Lower leg skin (tissue), 4 donors: ENCODE results near the gene FEM1A. TPM values are rescaled to one million over a fixed set of nuclear protein-coding genes. Genes with fewer than 3 reads are reported as not detected.
"Not testable (repeated sequence)": the region's sequence is repeated elsewhere in the genome, so short reads cannot be mapped to it uniquely, and the experiment has no call there.

Experiments
- DNase-seq, 2 donors: peaks; one replicate each; pipeline ENCODE4 v3.0.0-alpha.2; 2019; ENCODE audit warnings: low spot score in 2 of 2
- H3K4me3 ChIP-seq: fragments of 200-600 bp; sonication (generic); 2 replicates; pipeline ENCODE4 v1.5.1; 2017; ENCODE audit warnings: mild to moderate bottlenecking, low read depth; ENCODE audit not compliant: poor library complexity, severe bottlenecking
- POLR2A ChIP-seq, 2 donors: fragments of 450-650 bp; IDR thresholded peaks; one replicate each; pipeline ENCODE4 v1.6.1; 2016 to 2017; ENCODE audit warnings: antibody characterized with exemption in 2 of 2, mild to moderate bottlenecking in 1 of 2, moderate library complexity in 1 of 2
- WGBS, 2 donors: methylation state at CpG; one replicate each; pipeline ENCODE4 v1.1.5; 2018; 5-methylcytosine and 5-hydroxymethylcytosine counted together
- intact Hi-C: fragments of 100-400 bp; cut with DNase I; formaldehyde crosslinking; loops from one replicate; pipeline ENCODE4 v1.15.0; 2023; ENCODE audit warnings: low total_unique reads
- total RNA-seq, 4 donors: library from RNA; depleted of rRNA; stranded (reverse); fragments of >200 nt; gene quantifications; one replicate each; pipeline ENCODE4 v1.1.0, GENCODE V29; 2016
- TF ChIP-seq, protein P1 (sequence below), 3 donors: fragments of 450-650 bp; IDR thresholded peaks; one replicate each; pipeline ENCODE4 v1.5.1; 2016; ENCODE audit warnings: antibody characterized with exemption in 3 of 3, mild to moderate bottlenecking in 3 of 3, moderate library complexity in 2 of 3

FEM1A gene
- total RNA-seq, 4 donors from 2014 or later: 46.4 to 55.3 (median 49.9) TPM

DNA sequence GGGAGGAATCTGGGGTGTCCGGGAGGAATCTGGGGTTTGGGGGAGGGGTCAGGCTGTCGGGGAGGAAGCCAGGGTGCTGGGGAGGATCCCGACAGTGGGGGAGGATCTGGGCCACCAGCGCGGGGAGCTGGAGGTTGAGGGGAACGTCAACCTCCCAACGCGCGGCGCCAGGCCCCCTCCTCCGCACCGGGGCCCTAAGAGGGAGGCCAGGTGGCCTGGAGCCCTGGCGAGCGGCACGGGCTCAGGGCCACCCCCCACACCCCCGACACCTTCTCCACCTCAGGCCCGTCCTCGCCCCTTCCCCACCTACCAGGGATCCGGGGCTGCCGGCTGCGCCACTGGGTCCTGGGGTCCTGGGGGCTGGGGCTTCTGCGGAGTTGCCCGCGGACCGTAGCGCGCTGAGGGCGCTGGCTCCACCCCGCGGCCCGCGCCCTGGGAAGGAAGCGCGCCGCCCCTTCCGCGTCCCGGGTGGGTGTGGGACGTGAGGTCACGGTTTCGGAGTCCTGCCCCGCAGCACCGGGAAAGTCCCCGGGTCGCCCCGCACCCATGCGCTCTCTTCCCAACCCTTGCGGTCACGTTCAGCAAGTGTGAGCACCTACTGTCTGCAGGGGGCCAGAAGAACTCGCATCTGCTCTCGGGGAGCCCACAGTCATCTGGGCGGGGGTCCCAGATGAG lies 39.9 kb downstream of the FEM1A start, which contains the start of gene TICAM1:
Gene TICAM1, minus strand, starts transcription at position 409 of the 675 bp plus-strand sequence. CDS start 13,335 bp downstream, outside the sequence.
- intact Hi-C loops: no loop called here
- 0% methylated on average over 35 to 45 of the region's 52 CpGs for WGBS, 2 donors
- H3K4me3 ChIP-seq: peak within 1 kb of the TSS; percentile 88
- DNase-seq: peak; percentile 62 to 95
- TF ChIP-seq, protein P1, sequence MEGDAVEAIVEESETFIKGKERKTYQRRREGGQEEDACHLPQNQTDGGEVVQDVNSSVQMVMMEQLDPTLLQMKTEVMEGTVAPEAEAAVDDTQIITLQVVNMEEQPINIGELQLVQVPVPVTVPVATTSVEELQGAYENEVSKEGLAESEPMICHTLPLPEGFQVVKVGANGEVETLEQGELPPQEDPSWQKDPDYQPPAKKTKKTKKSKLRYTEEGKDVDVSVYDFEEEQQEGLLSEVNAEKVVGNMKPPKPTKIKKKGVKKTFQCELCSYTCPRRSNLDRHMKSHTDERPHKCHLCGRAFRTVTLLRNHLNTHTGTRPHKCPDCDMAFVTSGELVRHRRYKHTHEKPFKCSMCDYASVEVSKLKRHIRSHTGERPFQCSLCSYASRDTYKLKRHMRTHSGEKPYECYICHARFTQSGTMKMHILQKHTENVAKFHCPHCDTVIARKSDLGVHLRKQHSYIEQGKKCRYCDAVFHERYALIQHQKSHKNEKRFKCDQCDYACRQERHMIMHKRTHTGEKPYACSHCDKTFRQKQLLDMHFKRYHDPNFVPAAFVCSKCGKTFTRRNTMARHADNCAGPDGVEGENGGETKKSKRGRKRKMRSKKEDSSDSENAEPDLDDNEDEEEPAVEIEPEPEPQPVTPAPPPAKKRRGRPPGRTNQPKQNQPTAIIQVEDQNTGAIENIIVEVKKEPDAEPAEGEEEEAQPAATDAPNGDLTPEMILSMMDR (IDR thresholded peaks at IDR 0.05): no peak
- TF ChIP-seq POLR2A (IDR thresholded peaks at IDR 0.05): no peak

DNA sequence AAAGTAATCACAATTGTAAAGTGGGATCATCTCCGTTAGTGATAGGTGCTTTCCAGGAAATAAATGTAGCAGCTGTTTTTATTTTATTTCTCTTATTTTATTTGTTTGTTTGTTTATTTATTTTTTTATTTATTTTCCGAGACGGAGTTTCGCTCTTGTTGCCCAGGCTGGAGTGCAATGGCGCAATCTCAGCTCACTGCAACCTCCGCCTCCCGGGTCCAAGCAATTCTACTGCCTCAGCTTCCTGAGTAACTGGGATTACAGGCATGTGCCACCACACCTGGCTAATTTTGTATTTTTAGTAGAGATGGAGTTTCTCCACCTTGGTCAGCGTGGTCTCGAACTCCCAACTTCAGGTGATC lies 40.4 kb downstream of the FEM1A start:
- DNase-seq, intact Hi-C loops: not testable (repeated sequence)
- peak overlapping the region; percentile 88 for H3K4me3 ChIP-seq
- WGBS, 2 donors: 25% methylated on average over 9 of the region's 9 CpGs

- 82 to 83% methylated on average over 5 of the region's 5 CpGs for WGBS, 2 donors
- TF ChIP-seq, protein P1 (IDR thresholded peaks at IDR 0.05): no peak
- TF ChIP-seq POLR2A (IDR thresholded peaks at IDR 0.05): no peak
- DNase-seq: no peak
- H3K4me3 ChIP-seq: no peak overlapping the region
- intact Hi-C loops: no loop called here
Measured at GRCh38 chr19:4832776-4833175, 41.2 kb downstream of the FEM1A start.

DNA sequence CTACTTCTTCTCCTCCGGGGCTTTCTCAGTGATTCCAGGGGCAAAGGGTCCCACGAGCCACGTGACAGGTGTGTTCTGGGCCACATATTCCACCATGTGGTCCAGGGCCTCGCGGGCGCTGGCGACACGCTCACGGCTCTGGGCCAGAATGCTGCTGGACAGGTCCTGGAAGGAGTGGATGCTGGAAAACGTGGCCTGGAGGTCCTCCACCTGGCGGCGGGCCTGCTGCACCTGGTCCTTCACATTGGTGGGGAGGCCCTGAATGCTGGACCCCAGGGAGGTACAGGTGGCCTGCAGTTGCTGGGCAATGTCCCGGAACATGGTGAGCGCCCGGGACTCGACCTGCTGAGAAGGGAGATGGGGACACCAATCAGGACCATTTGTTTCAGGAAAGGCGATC lies 47.7 kb downstream of the FEM1A start:
- intact Hi-C loops: no loop called here
- no peak for TF ChIP-seq POLR2A (IDR thresholded peaks at IDR 0.05)
- TF ChIP-seq, protein P1 (IDR thresholded peaks at IDR 0.05): no peak
- no peak overlapping the region for H3K4me3 ChIP-seq
- DNase-seq: no peak
- 96 to 97% methylated on average over 17 of the region's 17 CpGs for WGBS, 2 donors

- intact Hi-C loops: no loop called here
- 93% methylated on average over 6 of the region's 6 CpGs for WGBS, 2 donors
- TF ChIP-seq POLR2A (IDR thresholded peaks at IDR 0.05): no peak
- TF ChIP-seq, protein P1 (IDR thresholded peaks at IDR 0.05): no peak
- DNase-seq: no peak
- no peak overlapping the region for H3K4me3 ChIP-seq
Measured at GRCh38 chr19:4843647-4843965, 52.1 kb downstream of the FEM1A start.

- DNase-seq: peak in 1 of 2 donors; percentile 64
- 64 to 79% methylated on average over 10 of the region's 10 CpGs for WGBS, 2 donors
- no peak for TF ChIP-seq POLR2A (IDR thresholded peaks at IDR 0.05)
- TF ChIP-seq, protein P1 (IDR thresholded peaks at IDR 0.05): no peak
- H3K4me3 ChIP-seq: no peak overlapping the region
- intact Hi-C loops: no loop called here
Measured at GRCh38 chr19:4844348-4845179, 53.0 kb downstream of the FEM1A start.

DNA sequence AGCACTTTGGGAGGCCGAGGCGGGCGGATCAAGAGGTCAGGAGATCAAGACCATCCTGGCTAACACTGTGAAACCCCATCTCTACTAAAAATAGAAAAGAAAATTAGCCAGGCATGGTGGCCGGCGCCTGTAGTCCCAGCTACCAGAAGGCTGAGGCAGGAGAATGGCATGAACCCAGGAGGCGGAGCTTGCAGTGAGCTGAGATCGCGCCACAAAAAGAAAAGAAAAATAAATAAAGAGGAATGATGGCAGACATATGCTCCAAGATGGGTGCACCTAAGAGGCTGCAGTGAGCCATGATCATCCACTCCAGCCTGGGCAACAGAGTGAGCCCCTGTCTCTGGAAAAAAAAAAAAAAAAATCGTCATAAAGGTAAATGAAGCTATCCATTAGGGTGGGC lies 54.4 kb downstream of the FEM1A start:
- DNase-seq, H3K4me3 ChIP-seq, intact Hi-C loops: not testable (repeated sequence)
- 56 to 73% methylated on average over 8 to 9 of the region's 9 CpGs for WGBS, 2 donors
